ENCODE measurements around the gene CHD6. TPM values are rescaled to one million over a fixed set of nuclear protein-coding genes. Genes with fewer than 3 reads are reported as not detected.

The CHD6 gene
- total and polyA plus RNA-seq, 4 donors: 3.3 to 23.4 (median 18.2) TPM

- 95% methylated on average over 2 of the region's 2 CpGs for WGBS
- Histone ChIP-seq H3K9me3 (ENCODE audit: control insufficient read depth in 4 of 4, low read length in 3 of 4) (no peaks in the 10 kb centered on the region), H3K27ac (ENCODE audit: low read depth in 1 of 2, low read length in 2 of 2) (no peak overlapping the region), H3K27me3 (ENCODE audit: control insufficient read depth in 4 of 4, insufficient read depth in 4 of 4, low read length in 3 of 4) (no peaks in the 10 kb centered on the region), H3K36me3 (ENCODE audit: control insufficient read depth in 4 of 4, insufficient read depth in 3 of 4, low read depth in 1 of 4, low read length in 3 of 4) (no peaks in the 10 kb centered on the region), H3K4me1 (ENCODE audit: control insufficient read depth in 4 of 4, insufficient read depth in 4 of 4, low read length in 3 of 4) (peaks cover 0 to 15% (median 4%) of the 10 kb centered on the region in 4 donors), H3K9ac (ENCODE audit: low read depth in 1 of 2, low read length in 2 of 2) (no peak overlapping the region), H3K4me3 (ENCODE audit: low read depth in 1 of 3, low read length in 3 of 3) (no peak overlapping the region)
- TF ChIP-seq NR2F2 (IDR thresholded peaks at IDR 0.05): no peak
- TF ChIP-seq RXRA (IDR thresholded peaks at IDR 0.05): no peak
- DNase-seq (ENCODE audit: low spot score): no peak
Measured at GRCh38 chr20:41394081-41394480, 224.1 kb downstream of the CHD6 start.

GRCh38 chr20:41393705-41394066, 224.5 kb downstream of the CHD6 start:
- Histone ChIP-seq H3K4me3 (ENCODE audit: low read depth in 1 of 3, low read length in 3 of 3) (no peak overlapping the region), H3K27ac (ENCODE audit: low read depth in 1 of 2, low read length in 2 of 2) (no peak overlapping the region), H3K9me3 (ENCODE audit: control insufficient read depth in 4 of 4, low read length in 3 of 4) (no peaks in the 10 kb centered on the region), H3K9ac (ENCODE audit: low read depth in 1 of 2, low read length in 2 of 2) (no peak overlapping the region), H3K4me1 (ENCODE audit: control insufficient read depth in 4 of 4, insufficient read depth in 4 of 4, low read length in 3 of 4) (peaks cover 0 to 15% (median 4%) of the 10 kb centered on the region in 4 donors), H3K27me3 (ENCODE audit: control insufficient read depth in 4 of 4, insufficient read depth in 4 of 4, low read length in 3 of 4) (no peaks in the 10 kb centered on the region), H3K36me3 (ENCODE audit: control insufficient read depth in 4 of 4, insufficient read depth in 3 of 4, low read depth in 1 of 4, low read length in 3 of 4) (no peaks in the 10 kb centered on the region)
- no peak for TF ChIP-seq ZBTB33 (IDR thresholded peaks at IDR 0.05)
- TF ChIP-seq GABPA (IDR thresholded peaks at IDR 0.05 in 1 of 2, conservative IDR thresholded peaks at IDR 0.05 in 1 of 2): no peak
- TF ChIP-seq FOXA2 (IDR thresholded peaks at IDR 0.05): no peak
- no peak for TF ChIP-seq HNF4G (IDR thresholded peaks at IDR 0.05)
- TF ChIP-seq NR2F2 (IDR thresholded peaks at IDR 0.05): no peak
- no peak for TF ChIP-seq CTCF (IDR thresholded peaks at IDR 0.05; ENCODE audit: low read depth, low read length, missing input control)
- no peak for TF ChIP-seq SP1 (IDR thresholded peaks at IDR 0.05)
- no peak for TF ChIP-seq REST (IDR thresholded peaks at IDR 0.05)
- WGBS: 90% methylated on average over 3 of the region's 3 CpGs
- DNase-seq (ENCODE audit: low spot score): no peak

Measured in liver (tissue), 9 donors.